Stimulated activated CD8-positive, alpha-beta memory T cell treated with anti-CD3 and anti-CD28 coated beads, Interleukin-4, amount 100 ng/mL, for 48 hours (primary cell): ENCODE data around the gene PALLD.

Source experiments
- DNase-seq: peaks from one replicate; pipeline ENCODE4 v3.0.0-alpha.2; 2020

PALLD gene

DNA sequence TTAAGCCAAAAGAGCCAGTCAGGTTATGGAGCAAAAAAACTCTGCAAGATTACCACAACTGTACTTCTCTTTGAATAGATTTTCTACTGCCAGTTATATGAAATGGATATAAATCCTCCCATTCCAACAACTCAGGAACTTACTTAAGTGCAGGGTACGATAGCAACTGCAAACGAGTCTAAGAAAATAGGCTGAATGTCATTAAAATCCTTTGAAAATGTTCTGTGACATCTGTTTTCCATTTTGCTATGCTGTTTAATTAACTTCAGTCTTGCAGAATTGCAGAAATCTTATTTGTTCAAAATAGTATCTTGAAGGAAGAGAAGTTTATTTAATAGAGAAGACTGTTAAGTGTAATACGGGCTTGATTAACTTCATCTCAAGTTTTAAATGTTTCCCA, 243.8 kb downstream of the PALLD start:
- DNase-seq = no peak

DNA sequence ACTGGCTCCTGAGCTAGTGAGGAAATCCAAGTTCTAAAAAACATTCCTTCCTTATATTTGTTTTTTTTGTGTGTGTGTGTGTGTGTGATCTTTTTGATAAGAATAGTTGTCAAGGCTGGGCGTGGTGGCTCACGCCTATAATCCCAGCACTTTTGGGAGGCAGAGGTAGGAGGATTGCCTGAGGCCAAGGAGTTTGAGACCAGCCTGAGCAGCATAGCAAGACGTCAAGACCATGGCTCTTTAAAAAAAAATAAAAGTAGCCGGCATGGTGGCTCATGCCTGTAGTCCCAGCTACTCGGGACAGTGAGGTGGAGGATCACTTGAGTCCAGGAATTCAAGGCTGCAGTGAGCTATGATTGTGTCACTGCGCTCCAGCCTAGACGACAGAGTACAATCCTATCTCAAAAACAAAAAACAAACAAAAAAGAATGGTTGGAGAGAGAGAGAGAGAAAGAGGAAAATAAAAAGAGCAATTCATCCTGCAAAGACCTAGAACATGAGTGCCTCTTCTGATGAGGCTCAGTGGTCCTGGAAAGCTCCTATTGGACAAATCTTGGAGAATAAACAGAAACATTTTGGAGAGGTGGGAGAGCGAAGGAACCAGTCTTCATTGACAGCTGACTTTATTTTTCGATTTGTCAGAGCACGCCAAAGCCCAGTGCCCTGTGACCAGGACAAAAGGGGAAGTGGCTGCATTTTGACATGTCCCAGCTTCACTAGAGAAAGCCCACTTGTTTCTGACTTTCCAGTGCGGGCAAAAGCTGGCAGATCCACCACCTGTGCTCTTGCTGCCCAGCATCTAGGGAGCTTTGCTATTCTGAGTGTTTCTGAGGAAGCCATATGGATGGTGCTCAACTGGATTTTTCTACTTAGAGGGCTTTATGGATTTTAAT, 244.7 kb downstream of the PALLD start:
- DNase-seq = no peak

DNA sequence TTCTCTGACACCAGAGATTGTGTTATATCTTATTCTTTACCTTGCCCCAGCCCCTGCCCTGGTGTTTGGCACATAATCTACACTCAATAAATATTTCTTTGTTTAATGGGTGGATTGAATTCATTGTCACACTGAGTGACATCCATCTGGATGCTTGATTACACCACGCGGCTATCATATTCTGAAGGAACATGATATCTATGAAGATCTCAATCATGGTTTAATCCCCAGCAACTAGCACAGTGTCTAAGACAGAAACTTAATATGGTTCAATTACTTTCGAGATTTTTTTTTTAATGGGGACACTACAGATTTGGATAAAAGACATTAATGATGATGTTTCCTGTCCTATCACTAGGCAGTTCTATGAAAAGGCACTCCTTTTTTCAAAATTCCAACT, 246.3 kb downstream of the PALLD start:
- DNase-seq = no peak

DNA sequence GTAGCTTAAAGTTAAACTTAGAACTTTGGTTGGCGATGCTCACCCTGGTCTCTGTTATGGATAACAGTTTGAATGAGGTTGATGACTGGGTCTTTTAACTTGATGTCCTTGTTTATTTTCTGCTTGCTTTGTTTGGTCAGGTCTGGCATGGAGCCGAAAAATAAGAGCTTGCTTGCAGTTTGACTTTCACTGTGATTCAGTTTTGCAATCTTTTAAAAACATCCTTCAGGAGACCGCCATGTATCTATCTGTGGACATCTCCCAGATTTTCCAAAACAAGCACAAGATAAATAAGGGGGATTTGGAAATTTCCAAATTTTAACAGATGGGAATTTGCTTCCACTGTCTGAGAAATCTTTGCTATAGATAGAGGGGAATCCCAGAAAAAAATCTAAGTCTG, 246.7 kb downstream of the PALLD start:
- DNase-seq = no peak

DNA sequence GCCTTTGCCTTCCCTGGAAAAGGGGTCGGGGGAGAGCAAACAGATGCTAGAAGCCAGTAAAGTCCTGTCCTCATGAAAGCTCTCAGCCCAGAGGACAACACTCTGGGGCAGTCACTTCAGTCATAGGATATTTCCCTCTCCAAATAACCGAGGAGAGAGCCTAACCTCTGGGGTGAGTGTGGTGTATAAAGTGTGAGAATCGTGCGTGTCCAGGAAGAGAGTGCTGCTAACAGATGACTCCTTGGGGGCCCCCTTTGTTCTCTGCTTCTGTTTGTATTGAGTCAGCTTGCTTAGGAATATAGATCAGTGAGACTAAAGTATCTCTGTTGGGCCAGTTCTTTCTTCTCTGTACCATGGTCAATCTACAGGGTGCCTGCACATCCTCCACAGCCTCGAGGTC, 247.2 kb downstream of the PALLD start:
- DNase-seq = no peak

DNA sequence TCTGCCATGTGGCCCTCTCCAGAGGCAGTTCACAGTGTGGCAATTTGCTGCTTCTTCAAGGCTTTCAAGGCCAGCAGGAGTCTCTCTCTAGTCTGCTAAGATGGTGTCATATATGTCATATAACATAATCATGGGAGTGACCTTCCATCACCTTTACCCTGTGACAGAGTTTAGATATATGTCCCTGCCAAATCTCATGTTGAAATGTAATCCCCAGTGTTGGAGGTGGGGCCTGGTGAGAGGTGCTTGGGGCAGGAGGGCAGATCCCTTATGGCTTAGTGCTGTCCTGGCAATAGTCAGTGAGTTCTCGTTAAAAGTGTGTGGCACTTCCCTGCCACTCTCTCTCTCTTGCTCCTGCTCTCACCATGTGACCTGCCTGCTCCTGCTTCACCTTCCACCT, 252.0 kb downstream of the PALLD start:
- no peak for DNase-seq

DNA sequence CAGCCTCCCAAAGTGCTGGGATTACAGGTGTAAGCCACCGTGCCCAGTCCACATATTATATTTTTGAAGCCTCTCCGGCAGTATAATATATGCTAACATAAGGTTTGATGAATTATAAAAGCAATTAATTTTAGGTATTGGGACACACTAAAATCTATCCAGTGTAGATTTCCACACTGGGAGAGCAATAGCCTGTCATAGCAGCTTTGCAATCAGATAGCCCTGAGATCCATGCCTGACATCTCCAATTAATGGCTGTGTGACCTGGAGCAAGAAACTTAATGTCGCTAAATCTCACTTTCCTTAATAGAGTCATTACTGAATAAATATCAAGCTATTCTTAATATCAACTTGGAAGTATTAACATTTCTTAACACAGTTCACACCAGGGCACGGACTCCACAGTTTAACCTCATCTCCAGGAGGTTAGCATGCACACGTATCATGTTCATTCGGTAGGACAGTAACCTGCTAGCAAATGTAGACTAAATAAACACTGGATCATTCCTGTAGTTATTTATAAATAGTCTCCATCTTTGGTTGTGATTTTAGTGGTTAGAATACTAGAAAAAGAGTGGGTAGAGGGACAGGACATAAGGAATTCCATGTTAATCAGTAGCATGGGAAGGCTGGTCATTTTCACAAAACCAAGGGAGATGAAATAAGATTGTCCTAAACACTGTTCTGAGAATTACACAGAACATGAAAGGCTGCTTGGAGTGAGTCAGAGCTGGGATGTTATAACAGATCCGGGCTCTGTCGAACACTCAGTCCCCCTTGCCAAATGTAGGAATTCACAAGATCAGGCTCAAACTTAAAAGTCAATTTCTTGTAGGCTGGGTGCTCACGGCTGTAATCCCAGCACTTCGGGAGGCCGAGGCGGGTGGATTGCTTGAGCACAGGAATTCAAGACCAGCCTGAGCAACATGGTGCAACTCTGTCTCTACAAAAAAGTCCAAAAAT, 254.7 kb downstream of the PALLD start:
- DNase-seq = no peak

DNA sequence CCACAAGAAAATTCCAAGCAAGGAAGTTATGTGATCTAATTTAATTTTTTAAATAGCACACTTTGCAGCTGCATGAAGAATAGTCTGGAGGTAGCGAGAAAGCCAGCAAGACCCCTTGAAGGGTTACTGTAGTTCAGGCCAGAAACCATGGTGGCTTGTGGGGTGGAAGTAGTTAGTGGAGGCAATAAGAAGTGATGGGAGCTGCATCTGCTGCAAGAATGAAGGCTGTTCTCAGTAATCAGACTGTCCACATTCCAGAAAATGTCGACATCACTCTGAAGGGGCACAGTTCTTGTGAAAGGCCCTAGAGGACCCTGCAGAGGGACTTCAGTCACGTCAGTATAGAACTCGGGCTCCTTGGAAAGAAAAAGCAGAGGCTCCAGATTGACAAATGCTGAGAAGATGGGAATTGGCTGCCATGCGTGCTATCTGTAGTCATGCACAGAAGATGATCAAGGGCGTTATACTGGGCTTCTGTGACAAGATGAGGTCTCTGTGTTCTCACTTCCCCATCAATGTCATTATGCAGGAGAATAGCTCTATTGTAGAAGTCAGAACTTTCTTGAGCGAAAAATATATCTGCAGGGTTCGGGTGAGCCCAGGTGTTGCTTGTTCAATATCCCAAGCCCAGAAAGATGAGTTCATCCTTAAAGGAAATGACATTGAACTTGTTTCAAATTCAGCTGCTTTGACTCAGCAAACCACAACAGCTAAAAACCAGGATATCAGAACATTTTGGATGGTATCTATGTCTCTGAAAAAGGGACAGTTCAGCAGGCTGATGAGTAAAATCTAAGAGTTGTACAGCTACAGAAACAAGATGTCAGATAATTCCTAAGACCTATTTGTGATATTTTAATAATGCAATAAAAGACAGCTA, 259.0 kb downstream of the PALLD start:
- DNase-seq = no peak

DNA sequence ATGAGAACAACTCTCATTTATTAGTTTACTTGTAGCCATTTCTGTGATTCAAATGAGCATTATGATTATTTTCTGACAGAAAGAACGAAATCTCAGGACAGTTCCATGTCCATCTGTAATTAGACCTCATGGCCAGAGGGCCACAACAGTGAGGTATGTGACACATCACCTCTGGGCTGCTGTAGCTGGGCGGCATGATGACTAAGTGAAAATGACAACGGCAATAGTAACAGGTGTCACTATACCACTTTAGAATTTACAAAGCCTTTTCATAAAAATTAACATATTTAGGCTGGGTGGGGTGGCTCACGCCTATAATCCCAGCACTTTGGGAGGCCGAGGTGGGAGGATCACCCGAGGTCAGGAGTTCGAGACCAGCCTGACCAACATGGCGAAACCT, 260.6 kb downstream of the PALLD start:
- no peak for DNase-seq

DNA sequence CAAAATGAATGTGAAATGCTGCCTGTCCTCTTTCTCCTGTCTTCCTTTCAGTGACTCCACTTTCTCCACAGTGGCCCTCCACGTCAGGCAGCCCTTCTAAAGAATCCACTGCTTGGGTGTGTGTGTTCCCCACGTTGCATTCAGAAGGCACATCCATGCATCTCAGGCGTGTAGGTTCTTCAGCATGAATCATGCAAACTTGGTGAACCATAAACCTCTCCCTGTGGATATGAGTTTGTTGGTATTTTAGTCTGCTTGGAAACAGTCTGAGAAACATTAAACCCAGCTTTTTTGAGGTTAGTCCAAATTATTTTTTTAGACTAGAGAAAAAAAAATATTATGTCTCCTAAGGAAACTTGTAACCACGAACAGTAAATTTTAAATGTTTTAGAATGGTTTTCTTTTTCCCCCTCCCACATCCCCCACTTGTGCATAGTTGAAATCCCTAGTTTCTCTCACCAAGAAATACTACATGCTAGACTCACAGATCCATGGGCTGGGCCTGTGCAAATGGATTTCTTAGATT, 261.6 kb downstream of the PALLD start:
- DNase-seq = no peak

DNA sequence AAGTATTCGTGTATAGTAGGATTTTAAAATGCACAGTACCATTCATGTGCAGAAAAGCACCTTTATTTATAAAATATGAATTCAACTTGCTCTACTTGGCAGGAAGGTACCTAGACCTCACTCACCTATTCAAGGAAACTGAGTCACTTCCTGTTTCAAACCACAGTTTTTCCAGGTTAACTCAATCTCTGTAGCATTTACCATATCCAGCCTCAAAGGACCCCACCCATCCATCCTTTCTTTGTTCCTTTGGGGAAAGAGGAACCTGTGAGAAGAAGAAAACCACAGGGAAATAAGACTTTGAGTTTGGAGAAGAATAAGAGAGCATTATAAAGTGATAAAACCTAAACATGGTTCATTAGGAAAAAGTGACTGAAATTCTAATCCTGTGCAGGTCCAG, 262.5 kb downstream of the PALLD start:
- DNase-seq = no peak

DNA sequence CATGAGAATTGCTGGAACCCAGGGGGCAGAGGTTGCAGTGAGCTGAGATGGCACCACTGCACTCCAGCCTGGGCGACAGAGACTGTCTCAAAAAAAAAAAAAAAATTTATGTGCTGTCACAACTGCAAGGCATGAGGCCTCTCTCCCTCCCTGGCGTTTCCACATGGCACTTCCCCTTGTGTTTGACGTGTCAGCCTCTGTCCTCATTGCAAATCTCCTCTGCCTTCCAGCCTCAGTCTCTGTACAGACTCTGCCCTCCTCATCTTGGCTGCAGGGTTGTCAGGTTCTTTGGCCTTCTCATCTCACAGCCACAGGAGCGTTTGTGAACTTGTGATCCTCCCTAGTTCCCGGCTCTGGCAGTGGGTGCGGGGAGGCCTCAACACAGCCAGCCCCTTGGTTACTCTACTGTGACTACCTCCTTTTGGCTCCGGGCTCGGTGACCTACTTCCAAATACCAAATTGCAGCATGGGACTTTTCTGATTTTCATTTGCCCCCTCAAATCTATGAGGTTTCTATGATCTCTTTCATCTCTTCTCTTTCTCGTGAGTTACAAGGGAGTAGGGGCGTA, 263.2 kb downstream of the PALLD start:
- DNase-seq = no peak

DNA sequence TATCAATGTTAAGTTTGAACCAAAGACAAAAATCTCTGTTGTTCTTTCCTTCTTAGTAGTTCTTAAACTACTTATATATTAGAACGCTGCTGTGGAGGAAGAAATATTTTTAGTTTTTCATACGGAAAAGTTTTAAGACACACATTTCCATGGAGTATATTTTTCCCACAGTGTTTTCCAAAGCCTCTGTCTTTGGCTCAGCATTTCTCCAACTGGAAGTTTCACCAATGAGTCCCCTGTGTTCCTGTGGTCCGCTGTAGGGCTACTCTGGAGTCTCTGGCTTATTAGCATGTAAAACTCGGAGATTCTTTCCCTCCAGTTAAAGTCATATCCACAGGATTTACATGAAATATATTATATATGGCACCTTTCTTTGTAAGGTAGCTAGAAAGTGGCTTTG, 264.2 kb downstream of the PALLD start:
- DNase-seq = no peak

DNA sequence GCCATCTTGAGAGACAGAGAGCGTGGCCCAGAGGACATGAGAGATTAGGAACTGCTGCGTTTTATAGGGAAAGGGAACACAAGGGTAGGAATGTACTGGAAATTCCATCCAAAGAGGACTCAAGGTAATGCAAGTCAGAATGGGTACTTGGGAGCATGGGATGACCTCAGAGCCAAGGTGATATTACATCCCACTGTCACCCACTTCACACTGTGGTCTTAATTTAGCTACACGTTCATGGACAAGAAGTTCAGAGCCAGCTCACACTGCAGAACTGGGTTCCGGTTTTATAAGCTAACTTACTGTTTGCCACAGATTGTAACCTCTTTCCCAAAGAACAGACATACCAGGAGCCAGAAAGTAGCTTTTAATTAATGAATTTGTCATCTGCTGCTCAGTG, 268.5 kb downstream of the PALLD start:
- DNase-seq = no peak

DNA sequence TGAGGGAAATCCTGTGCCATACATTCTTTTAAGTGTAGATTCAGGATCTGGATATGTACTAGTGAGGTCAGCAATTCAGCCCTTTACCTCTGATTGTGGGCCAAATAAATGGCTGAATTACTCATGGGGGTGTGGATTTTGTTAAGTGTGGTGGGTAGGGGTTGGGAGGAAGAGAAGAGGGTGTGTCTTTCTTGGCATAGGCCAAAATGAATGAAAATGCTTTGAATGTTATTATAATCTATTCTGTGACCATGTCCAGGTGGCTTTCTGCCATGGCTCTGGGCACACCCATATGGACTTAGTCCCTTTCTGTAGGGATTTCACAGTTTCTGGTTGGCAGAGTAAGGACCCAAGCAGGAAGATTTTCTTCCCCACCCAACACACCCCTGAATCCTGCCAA, 268.9 kb downstream of the PALLD start:
- DNase-seq = no peak

DNA sequence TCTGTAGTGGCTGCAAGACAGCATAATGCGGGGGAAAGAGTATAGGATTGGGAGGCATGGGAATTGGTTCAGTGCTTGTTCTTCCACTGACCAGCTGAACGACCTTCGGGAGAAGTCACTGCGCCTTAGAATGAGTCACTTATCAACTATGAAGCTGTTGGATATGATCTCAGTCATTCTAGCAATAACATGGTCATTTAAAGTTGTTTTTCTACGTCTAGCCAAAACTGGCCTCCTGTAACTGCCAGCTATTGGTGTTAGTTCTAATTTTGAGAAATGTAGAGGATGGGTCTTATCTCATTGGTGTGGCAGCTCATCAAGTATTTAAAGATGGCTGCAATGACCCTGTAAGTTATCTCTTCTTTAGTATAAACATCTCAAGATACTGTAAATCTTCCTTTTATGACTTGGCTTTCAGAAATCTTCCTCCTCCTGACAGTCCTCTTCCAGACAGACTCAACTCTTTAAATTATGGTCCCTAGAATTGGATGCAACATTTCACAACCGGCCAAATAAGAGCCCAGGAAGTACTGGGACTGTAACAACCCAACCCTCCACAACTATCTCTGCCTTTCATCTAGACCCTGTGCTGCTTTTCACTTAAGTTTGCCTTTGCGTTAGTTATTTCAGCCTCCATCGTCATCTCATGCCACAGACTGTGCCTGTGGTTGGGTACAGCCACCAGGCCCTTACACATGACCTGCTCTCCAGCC, 269.9 kb downstream of the PALLD start:
- DNase-seq = no peak

DNA sequence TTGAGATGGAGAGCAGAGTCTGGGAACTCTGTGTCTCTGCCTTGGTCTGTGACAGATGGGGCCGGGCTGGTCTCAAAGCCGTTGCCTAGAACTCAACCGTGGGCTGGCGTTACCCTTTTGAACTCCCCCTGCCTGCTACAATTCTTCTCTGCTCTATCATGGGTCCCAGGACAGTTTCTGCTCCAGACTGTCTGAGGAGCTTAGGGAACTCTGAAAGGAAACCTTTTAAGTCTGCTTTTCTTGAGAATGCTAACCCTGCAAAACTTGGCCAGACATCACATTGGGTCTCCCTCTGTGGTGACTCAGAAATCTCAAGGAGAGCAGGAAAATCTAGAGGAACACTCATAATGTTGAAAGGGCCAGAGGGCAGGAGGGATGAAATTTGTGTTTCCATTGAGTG, 272.6 kb downstream of the PALLD start:
- DNase-seq = no peak

DNA sequence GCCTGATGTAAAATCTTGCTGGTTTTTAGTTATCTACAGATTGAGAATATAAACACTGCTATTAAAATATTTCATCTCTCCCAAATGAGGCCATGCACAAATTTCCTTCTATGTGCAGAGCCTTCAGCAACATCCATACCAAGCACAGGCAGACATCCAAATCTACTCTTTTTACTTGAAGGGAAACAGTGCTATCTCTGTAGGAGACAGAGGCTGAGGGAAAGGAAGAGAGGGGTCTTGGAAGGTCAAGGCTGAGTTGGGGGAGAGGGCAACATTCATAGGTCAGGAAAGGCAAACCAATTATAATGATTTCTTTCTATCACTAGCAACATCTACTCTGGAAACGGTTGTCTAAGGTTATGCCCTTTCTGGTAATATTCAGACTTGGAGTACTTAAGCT, 273.0 kb downstream of the PALLD start:
- DNase-seq = no peak

DNA sequence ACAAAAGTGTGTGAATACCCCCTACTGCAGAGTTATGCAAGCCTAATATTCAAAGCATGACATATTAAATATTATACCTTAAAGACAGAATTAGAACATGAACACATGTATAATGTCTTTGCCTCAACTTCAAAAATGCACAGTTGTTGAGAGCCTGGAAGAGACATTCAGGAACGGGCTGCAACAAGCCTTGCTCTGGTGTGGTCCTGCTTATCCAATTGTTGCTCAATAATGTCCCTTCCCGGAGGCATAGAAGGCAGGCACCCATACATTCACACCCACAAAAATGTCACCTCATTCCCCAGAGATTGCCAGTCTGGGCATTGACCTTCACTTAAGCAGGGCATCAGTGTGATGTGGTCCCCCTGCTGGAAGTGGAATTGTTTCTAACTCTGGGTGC, 274.4 kb downstream of the PALLD start:
- DNase-seq = no peak

DNA sequence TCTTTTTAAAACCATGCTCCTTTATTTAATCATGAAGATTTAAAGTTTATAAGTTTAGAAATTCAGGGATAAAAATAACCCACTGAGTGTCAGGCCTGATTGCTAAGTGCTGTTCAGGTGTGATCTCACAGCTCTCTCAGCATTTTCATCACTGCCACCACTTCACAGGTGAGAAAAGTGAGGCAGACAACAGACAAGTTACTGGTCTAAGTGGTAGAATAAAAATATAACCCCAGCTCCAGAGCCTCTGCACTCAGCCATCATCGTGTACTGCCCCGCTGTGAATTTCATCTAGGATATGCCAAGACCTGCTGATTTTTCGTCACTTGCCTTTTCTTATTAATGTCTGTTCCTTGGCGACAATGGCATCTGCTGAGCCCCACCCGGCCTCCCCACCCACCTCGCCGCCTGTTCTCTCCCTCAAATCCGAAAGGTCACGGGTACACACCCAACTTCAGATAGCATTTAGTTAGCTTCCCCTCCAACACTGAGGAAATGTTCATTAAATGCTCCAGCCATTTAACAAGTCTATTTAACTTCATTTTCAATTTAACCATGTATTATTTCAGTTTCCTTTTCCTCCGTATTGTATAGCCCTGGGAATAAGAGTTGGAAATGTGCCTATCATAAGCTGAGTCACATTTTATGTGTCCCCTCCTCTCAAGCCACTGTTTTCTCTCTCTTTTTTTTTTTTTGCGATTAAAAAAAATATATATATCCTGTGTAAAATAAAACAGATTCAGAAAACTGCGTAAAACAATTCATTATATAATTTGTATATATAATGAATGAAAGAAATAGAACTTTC, 276.7 kb downstream of the PALLD start:
- DNase-seq = no peak

DNA sequence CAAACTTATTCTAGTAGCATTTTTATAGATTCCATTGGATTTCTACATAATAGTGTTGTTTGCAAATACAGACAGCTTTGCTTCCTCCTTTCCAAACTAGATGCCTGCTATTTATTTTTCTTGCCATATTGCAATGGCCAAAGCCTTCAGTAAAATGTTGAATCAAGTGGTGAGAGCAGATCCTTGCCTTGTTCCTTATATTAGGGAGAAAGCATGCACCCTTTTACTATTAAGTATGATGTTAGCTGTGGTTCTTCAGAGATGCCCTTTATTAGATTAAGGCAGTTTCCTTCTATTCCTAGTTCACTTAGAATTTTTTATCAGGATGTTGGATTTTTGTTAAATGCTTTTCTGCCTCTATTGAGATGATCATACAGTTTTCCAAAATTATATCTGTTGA, 279.5 kb downstream of the PALLD start:
- DNase-seq = no peak
